GM19351 (cell line): ENCODE measurements around the gene FREM2.

ENCODE experiments used
- ATAC-seq: cut with Tn5 transposase; IDR thresholded peaks from one replicate; pipeline ENCODE4 v1.9.1; 2021; ENCODE audit warnings: mild to moderate bottlenecking, moderate library complexity; ENCODE audit not compliant: unreplicated experiment

FREM2 gene

DNA sequence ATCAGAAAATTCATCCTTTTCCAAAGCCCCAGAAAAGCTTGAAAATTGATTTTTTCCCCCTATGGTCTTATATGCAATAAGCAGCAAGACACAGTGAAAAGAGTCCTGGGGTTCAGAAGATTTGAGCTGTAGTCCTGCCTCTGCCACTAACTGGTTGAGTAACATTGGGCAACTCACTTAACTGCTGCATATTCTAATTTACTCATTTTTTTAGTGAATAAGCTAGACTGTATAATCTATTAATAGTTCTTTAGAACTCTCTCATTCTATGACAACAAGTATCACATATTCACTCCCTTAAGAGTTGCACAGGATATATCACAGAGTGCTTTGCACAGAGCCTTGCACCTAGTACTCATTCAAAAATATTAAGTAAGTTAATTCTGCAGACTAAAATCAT, 192.9 kb downstream of the FREM2 start:
- ATAC-seq: no peak

DNA sequence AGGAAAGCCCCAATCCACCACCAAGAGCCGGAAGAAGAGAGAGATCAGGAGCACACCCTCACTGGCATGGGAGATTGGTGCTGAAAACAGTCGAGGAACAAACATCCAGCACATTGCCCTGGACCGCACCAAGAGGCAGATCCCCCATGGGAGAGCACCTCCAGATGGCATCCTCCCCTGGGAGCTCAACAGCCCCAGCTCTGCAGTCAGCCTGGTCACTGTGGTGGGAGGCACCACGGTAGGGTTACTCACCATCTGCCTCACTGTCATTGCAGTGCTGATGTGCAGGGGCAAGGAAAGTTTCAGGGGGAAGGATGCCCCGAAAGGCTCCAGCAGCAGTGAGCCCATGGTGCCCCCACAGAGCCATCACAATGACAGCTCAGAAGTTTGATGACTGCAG, 193.5 kb downstream of the FREM2 start:
- no peak for ATAC-seq

DNA sequence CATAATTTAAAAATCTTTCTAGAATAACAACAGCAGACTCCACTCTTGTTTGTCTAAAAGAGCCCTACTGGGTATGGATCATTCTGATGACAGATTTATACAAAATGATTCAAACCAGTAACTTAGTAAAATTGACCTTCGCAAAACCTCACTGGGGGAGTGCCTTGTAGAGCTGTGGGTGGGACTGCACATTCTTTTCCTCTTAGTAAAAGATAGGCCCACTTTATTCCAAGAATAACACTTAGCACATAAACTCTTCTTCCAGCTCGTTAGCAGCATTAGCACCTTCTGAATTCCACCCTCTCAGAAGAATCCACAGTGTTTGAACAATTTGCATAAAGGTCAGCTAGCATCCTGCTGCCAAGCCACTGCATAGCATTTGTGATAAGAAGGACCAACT, 196.9 kb downstream of the FREM2 start:
- no peak for ATAC-seq

DNA sequence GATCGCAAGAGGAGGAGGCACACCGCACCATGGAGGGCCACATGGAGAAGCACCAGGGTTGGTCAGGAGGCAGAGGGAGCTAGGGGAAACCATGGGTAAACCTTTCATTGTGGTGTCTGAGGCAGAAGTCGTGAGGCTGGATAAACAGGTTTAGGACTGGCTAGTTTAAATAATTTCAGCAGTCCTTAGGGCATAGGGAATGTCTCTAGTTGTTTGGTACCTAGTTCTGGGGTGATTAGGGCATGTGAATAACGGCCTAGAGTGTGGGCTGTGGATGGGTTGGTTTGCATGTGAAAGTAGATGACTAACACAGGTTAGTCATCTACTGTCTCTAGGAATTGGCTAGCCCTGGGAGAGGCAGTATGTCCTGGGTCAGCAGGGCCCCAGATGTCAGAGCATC, 201.4 kb downstream of the FREM2 start:
- ATAC-seq: no peak

DNA sequence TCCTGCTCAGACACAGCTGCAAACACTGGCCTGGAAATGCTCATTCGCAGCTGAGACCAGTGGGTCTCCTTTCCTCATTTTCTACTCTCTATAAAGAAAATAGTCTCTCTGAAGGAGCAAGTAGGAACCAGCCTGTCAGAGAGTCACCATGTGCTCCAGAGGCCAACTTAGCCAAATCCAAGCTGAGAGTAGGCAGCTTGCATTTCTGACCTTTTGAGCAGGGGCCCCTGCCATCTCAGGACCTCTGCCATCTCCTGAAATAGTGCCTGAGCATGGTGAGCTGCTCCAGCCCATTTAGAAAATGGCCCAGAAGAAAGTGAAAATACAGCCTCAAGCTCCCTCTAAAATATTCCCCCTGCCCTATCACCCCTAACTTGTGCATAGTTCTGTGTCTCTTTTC, 208.2 kb downstream of the FREM2 start:
- no peak for ATAC-seq

DNA sequence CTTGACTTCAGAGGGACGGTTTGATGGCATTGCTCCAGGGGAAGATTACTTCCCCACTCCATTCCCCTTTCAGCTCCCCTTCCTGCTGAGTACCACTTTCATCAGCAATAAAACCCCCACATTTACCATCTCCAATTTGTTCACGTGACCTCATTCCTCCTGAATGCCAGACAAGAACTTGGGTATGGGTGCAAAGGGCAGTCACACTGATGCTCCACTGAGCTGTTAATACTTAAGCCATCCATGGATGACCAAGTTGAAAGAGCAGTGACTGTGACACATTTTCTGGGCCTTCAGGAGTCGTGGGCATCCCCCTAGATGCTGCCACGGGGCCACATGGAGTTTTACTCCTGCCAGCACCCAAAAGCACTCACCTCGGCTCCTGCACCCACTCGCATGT, 210.6 kb downstream of the FREM2 start:
- no peak for ATAC-seq

DNA sequence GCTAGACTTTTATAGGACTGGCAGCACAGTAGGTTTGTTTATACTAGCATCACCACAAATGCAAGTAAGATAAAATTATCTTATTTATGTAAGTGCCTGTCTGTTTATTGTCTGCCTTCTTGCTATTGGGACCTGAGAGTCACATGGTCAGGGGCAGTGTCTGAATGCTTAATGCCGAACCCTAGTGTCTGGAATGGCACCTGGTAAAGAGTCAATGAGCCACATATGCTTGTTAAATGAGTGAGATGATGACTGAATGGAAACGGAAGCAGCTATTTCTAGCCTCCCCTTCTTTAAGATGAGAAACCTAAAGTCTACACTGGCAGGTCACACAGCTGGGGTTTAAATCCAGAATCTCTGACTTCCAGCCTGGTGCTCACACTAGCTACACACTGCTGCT, 211.6 kb downstream of the FREM2 start:
- no peak for ATAC-seq

DNA sequence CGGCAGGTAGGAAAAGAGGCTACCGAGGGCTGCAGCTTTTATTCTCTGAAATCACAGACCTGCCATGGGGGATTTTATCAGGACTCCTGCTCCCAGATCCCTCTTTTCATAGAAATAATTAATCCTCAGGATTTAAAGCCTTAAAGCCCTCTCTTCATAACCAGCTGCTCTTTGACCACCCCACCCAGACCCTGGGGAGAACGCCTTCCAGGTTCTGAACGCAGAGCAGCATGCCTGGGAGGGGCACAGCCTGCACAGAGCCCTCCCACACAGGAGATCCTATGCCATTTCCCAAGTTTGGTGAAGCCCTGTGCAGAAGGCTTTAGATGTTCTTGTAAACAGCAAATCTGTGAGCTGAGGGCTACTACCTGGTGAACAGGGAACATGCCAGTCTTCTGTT, 212.7 kb downstream of the FREM2 start:
- no peak for ATAC-seq

DNA sequence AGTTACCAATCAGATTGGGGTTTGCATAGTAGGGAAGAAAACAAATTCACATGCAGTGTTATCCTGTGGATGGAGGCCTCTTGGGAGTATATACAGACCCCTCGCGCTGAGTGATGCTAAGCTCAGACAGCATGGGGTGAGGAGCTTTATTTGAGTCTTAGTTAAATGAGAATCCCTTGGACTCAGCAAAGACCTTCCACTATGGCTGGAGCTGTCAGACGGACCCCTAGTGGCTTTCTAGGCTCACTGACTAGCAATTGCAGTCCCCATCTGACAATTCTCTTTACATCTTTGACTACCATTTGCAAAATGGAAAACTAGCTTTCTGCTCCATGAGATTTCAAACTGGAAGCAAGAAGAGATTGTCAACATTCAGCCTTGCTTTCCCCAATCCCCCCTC, 213.3 kb downstream of the FREM2 start:
- ATAC-seq: no peak

DNA sequence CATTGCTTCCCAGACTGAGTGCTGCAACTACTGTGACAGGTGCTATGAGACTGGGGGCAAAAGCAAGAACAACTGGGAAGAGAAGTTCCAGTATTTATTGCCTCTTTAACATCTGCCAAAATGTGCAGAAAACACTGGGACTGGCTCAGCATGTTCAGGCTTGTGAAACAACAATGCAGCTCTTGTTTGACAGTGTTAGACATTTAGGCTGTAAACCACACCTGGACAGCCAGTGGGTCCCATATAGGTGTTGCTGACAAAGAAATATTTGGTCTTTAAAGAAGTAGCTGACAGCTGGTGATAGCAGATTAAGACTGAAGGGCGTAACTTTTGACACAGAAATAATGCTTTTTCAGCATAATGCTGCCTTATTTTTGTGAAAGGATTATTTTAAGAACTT, 215.7 kb downstream of the FREM2 start:
- no peak for ATAC-seq

DNA sequence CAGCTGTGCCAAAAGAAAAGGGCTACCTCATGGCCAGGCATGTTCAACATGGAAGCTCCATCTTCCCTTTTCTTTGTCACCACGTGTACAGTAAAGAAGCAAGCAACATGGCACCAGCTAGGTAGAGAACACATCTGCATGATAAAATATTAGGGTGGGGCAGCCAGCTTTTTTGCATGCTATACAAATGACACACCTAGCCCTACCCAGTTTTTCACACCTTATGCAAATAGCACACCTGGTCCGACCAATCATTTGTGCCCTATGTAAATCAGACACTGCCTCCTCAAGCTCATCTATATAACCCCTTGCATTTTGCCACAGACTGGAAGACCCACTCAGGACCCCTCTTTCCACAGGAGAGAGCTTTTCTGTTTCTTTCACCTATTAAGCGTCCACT, 218.2 kb downstream of the FREM2 start:
- no peak for ATAC-seq

DNA sequence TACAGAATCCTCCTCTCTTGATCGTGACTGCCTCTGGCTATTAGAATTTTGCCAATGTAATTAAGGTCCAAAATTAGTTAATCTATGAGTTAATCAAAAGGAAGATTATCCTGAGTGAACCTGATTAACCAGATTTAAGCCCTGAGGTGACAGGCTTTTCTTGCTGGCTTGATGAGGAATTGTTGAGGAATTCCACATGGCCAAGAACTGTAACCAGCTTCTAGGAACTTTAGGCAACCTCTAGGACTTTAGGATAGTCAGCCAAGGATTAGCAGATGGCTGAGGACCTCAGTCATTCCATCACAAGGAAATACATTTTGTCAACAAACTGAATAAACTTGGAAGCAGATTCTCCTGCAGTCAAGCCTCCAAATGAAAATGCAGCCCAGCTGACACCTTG, 219.0 kb downstream of the FREM2 start:
- no peak for ATAC-seq

DNA sequence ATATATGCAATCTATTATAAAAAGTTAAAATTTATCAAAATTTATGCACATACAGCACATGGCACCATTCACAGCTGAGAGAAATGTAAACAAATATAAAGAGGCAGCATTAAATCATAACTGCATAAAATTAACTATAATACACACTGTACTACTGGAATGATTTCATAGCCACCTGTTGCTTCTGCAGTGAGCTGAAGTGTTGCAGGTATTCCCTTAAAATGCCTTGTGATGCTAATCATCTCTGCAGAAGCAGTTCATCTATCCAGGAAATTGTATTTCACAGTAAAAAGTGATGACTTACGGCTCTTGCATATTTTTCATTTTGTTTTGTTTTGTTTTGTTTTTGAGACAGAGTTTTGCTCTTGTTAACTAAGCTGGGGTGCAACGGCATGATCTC, 221.7 kb downstream of the FREM2 start:
- no peak for ATAC-seq

DNA sequence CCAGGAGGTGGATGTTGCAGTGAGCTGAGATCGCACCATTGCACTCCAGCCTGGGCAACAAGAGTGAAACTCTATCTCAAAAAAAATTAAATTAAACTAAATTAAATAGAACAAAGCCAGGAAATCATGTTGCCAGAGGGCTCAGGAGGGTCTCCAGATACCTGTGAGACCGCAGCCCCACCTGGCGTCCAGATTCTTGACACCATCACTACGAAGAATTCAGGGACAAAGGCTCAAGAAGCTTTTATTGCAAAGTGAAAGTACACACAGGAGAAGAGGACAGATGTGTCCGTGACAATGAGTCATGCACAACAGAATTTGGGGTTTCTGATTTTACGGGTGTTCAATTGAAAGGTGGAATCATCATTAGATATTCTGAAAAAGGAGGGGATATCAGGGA, 227.2 kb downstream of the FREM2 start:
- ATAC-seq: no peak

DNA sequence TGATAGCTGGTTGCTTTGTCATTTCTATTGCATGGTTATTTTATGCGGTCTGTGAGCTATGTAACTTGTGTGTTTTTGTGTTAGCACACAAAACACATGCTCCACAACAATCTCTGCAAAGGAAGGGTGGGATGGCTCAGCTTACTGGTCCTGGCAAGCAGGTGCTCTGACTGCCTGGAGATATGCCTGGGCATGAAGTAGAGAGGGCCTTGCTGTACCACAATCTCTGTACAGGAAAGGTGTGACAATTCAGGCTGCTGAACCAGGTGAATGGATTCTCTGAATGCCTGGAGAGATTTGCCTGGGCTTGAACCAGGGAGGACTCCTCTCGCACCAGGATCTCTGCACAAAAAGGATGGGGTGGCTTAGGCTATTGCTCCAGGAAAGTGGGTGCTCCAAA, 234.2 kb downstream of the FREM2 start:
- no peak for ATAC-seq

DNA sequence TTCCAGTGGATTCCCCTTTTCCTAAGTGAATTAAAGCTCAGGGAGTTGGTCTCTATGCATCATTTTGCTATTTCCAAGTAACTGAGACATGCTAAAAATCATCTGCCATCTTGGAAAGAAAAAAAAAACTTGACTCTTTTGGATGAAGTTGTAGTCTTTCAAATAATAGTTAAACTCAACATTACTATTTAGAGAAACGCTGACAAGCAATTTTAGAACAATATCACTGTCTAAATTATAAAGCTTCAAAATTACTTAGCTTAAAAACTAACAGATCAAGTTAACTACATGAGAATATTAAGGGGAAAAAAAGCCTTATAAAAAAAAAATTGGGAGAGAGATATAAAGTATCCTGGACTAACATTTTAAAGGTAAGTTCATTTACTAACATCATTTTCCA, 235.3 kb downstream of the FREM2 start:
- ATAC-seq: no peak

DNA sequence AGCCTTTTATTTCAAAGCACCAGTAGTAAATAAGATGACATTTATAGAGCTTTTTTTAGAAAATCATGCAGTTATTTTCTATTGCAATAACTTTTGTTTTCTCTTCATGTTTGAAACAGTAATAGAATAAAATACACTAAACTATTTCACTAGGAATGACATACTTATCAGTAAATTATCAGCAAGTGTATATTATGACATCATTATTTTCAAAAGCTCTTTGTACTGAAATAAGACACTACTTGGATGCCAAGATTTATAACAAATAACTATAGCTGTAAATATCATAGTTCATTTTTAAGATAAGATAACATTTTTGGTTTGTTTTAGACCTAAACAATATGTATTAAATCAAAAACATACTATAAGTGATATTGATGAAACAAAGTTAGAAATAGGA, 246.9 kb downstream of the FREM2 start:
- no peak for ATAC-seq
